ENCODE data around the gene FER1L5.

FER1L5 gene

GRCh38 chr2:96695602-96696001 is 53.0 kb downstream of the FER1L5 start:
- no peak for DNase-seq (ENCODE audit: low spot score)

- DNase-seq (ENCODE audit: low spot score): no peak
These were observed 54.9 kb downstream of the FER1L5 start for GRCh38 chr2:96697476-96697875.

GRCh38 chr2:96698221-96698861 is 55.8 kb downstream of the FER1L5 start:
- DNase-seq (ENCODE audit: low spot score): no peak

- DNase-seq (ENCODE audit: low spot score): no peak
These were observed 56.5 kb downstream of the FER1L5 start for GRCh38 chr2:96699021-96699420.

- DNase-seq (ENCODE audit: low spot score): no peak
These were observed 57.1 kb downstream of the FER1L5 start for GRCh38 chr2:96699621-96700020.

- DNase-seq (ENCODE audit: low spot score): no peak
These were observed 57.5 kb downstream of the FER1L5 start for GRCh38 chr2:96700086-96700485.

- no peak for DNase-seq (ENCODE audit: low spot score)
These were observed 59.1 kb downstream of the FER1L5 start for GRCh38 chr2:96701636-96702035.

- peak; percentile 71 for DNase-seq (ENCODE audit: low spot score)
These were observed 59.7 kb downstream of the FER1L5 start for GRCh38 chr2:96702098-96702785.

- DNase-seq (ENCODE audit: low spot score): no peak
These were observed 60.6 kb downstream of the FER1L5 start for GRCh38 chr2:96703021-96703751.

GRCh38 chr2:96710985-96711384 is 68.4 kb downstream of the FER1L5 start:
- DNase-seq (ENCODE audit: low spot score): no peak

GRCh38 chr2:96715658-96716057 is 73.1 kb downstream of the FER1L5 start:
- DNase-seq (ENCODE audit: low spot score): peak; percentile 50

GRCh38 chr2:96716388-96716787 is 73.8 kb downstream of the FER1L5 start:
- no peak for DNase-seq (ENCODE audit: low spot score)

GRCh38 chr2:96726131-96726530 is 83.6 kb downstream of the FER1L5 start:
- no peak for DNase-seq (ENCODE audit: low spot score)

- peak; percentile 11 for DNase-seq (ENCODE audit: low spot score)
These were observed 84.9 kb downstream of the FER1L5 start for GRCh38 chr2:96727431-96727830.

- DNase-seq (ENCODE audit: low spot score): no peak
These were observed 87.2 kb downstream of the FER1L5 start for GRCh38 chr2:96729748-96730147.

- no peak for DNase-seq (ENCODE audit: low spot score)
These were observed 87.6 kb downstream of the FER1L5 start for GRCh38 chr2:96730212-96730611.

- peak; percentile 38 for DNase-seq (ENCODE audit: low spot score)
These were observed 91.4 kb downstream of the FER1L5 start for GRCh38 chr2:96733931-96734330.

GRCh38 chr2:96734880-96735583 is 92.5 kb downstream of the FER1L5 start:
- DNase-seq (ENCODE audit: low spot score): no peak

- no peak for DNase-seq (ENCODE audit: low spot score)
These were observed 94.7 kb downstream of the FER1L5 start for GRCh38 chr2:96737251-96737650.

- peak; percentile 41 for DNase-seq (ENCODE audit: low spot score)
These were observed 95.3 kb downstream of the FER1L5 start for GRCh38 chr2:96737831-96738230.

- peak; percentile 44 for DNase-seq (ENCODE audit: low spot score)
These were observed 96.6 kb downstream of the FER1L5 start for GRCh38 chr2:96739076-96739632.
